SK-MEL-5 (cell line): ENCODE measurements around the gene NTRK3. TPM values are rescaled to one million over a fixed set of nuclear protein-coding genes. Genes with fewer than 3 reads are reported as not detected.

Source experiments
- DNase-seq: peaks from one replicate; pipeline ENCODE4 v3.0.0-alpha.2; 2016; ENCODE audit warnings: low read depth, low spot score
- in situ Hi-C: cut with HindIII; loops from 2 replicates; pipeline ENCODE4 v1.10.0; 2016; ENCODE audit warnings: low sequenced_read_pairs, high pct_unique_total_duplicates, low pct_unique_long_range_greater_than_20kb
- small RNA-seq, 2 experiments: library from RNA; depleted of rRNA; stranded (forward); fragments of <200 nt; gene quantifications; one replicate each; pipeline ENCODE3, GENCODE V24; 2014
- total RNA-seq: library from RNA; depleted of rRNA; stranded (reverse); fragments of >200 nt; shearing (Covaris generic); gene quantifications from 2 replicates; pipeline ENCODE4 v1.2.3, GENCODE V29; 2014; rRNA removed

NTRK3 gene
- total RNA-seq, 1 experiment from 2014 or later, result not detected

GRCh38 chr15:87829332-87830050 lies 427.0 kb downstream of the NTRK3 start:
- no peak for DNase-seq
- in situ Hi-C loops, result no loop called here

DNA sequence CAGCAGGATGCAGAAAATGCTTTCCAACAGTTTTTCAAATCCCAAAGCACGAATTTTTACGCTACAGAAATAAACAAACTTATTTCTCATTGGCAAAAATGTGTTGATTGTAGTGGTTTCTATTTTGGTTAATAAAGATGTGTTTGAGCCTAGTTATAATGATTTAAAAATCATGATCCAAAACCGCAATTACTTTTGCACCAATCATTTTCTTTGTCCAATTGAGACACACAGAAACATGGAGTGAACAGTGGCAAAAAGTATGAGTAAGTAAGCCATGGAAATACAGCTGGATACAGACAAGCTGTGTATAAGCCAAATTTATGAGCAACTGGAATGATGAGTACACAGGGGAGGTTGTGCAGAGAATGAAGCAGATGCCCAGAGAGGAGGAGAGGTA lies 427.9 kb downstream of the NTRK3 start:
- in situ Hi-C loops, result no loop called here
- no peak for DNase-seq

DNA sequence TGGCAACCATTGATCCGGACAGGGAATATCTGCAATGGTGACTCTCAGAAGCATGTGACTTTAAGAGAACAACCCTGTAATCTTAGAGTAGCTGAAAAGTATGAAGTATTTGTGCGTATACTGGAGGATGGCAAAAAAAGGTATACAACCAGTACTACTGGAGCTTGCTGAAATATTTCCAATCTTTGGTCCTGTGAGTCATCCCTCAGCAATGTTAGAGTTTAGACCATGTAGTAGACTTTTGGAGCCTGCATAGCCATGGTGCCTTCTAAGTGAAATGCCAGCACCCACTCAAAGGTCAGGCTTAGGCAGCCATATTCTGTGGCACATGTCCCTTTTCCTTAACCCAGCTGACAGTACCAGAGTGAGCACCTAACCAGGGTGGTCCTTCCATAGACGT lies 429.4 kb downstream of the NTRK3 start:
- in situ Hi-C loops, result no loop called here
- DNase-seq, result no peak

DNA sequence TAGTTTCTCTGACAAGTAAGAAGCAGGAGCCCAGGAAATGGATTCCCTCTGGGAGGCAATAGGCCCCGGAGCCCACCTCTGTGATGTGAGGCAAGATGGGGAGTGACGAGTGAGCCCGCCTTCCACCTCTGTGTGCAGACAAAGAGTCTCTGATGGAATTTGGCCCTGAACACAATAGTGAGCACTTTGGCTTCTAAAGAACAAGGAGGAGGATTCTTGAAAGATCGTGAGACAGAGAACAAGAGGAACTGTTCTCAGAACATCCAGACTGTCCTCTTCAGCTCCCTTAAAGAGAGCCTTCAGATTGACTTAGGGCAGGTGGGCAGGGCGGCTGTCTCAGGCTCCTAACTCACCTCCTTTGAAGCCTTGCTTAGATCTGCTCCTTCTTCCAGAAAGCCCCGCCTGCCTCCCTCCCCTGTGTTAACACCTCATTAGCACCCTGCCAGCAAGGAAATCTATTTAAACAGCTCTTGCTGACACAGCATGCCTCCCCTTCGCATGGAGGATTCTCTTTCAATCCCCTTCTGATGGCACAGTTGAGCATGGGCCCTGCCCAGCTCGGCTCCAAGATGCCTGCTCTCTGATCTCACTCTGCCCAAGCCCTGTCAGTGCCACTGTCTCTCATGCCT lies 430.3 kb downstream of the NTRK3 start:
- DNase-seq, result no peak
- in situ Hi-C loops, result no loop called here

GRCh38 chr15:87818756-87819155 lies 437.8 kb downstream of the NTRK3 start:
- in situ Hi-C loops, result no loop called here
- DNase-seq, result no peak

- no peak for DNase-seq
These were observed 439.0 kb downstream of the NTRK3 start for GRCh38 chr15:87817553-87817952.

GRCh38 chr15:87816811-87817210 lies 439.7 kb downstream of the NTRK3 start:
- no peak for DNase-seq
- in situ Hi-C loops, result no loop called here

More at GRCh38 chr15:87817553-87817952, 439.0 kb downstream of the NTRK3 start:
- in situ Hi-C loops, result no loop called here

GRCh38 chr15:87816016-87816415 lies 440.5 kb downstream of the NTRK3 start:
- no peak for DNase-seq
- in situ Hi-C loops, result no loop called here

Small RNAs within 50 kb of the gene (small RNA-seq; reads per million reads assigned to genes)
- gene MED28P6, result 0 reads per million in 2 experiments

Other genes with a start within 250 kb of the NTRK3 start
- 39.7 and 45.8 TPM in 2 replicates for gene MRPL46, start 210.6 kb upstream of the NTRK3 start, total RNA-seq
- 92.6 and 92.9 TPM in 2 replicates for gene MRPS11, start 211.0 kb upstream of the NTRK3 start, total RNA-seq